Endothelial cell of umbilical vein (primary cell): ENCODE data around the gene C14orf119. TPM values are rescaled to one million over a fixed set of nuclear protein-coding genes. Genes with fewer than 3 reads are reported as not detected.

Experiments
- BruUV-seq: library from RNA; stranded (reverse); fragments of 400-500 nt; replicated peaks from 2 replicates; lab custom pipeline; 2021; lab: Mats Ljungman, UMichigan
- CTCF ChIA-PET: fragments of 300-600, 350-600 bp; sonication (Branson Sonifier 250); formaldehyde crosslinking; loops from one replicate; lab custom pipeline; 2021; ENCODE audit warnings: antibody characterized with exemption, inconsistent platforms; lab: Charles Lee
- POLR2A ChIA-PET: fragments of 300-600, 350-600 bp; sonication (Branson Sonifier 250); formaldehyde crosslinking; loops from one replicate; lab custom pipeline; 2021; ENCODE audit warnings: antibody characterized with exemption, inconsistent platforms; lab: Charles Lee
- DNase-seq: peaks from one replicate; pipeline ENCODE4 v3.0.0-alpha.2; 2011; ENCODE audit warnings: low read depth, low spot score
- FAIRE-seq: peaks from 2 replicates; lab custom pipeline; 2011; peaks lifted over from hg19 to GRCh38; lab: Jason Lieb, UNC
- H2AFZ ChIP-seq: 2 replicates; pipeline ENCODE4 v1.6.0; 2012; ENCODE audit warnings: low read depth, low read length, control low read depth, inconsistent platforms
- H3K27ac ChIP-seq: 2 replicates; pipeline ENCODE4 v1.5.1; 2011; ENCODE audit warnings: low read depth, mild to moderate bottlenecking, control low read depth, low read length, moderate library complexity; ENCODE audit not compliant: insufficient read depth
- H3K27me3 ChIP-seq, 2 experiments: 2 replicates each; pipeline versions ENCODE4 v1.6.0 to v1.6.1; 2011; ENCODE audit warnings: low read length in 2 of 2, mixed read lengths in 1 of 2; ENCODE audit not compliant: control insufficient read depth in 2 of 2, insufficient read depth in 2 of 2
- H3K36me3 ChIP-seq, 2 experiments: 2 replicates in 1 of 2; 3 replicates in 1 of 2; pipeline ENCODE4 v1.5.1; 2011; ENCODE audit warnings: low read length in 2 of 2, mild to moderate bottlenecking in 1 of 2, moderate library complexity in 1 of 2; ENCODE audit not compliant: control insufficient read depth in 2 of 2, insufficient read depth in 2 of 2; ENCODE audit errors: extremely low read depth in 1 of 2
- H3K4me1 ChIP-seq: 3 replicates; pipeline ENCODE4 v1.5.1; 2011; ENCODE audit warnings: mild to moderate bottlenecking, low read length; ENCODE audit not compliant: control insufficient read depth, insufficient read depth; ENCODE audit errors: extremely low read depth
- H3K4me2 ChIP-seq: 2 replicates; pipeline ENCODE4 v1.6.1; 2011; ENCODE audit warnings: low read length, control low read depth, mixed read lengths; ENCODE audit not compliant: insufficient read depth
- H3K4me3 ChIP-seq, 3 experiments: fragments of 200-600 bp in 1 of 3; sonication (generic), shearing (Covaris generic) in 1 of 3; replicated peaks in 1 of 3; 2 replicates each; pipeline ENCODE4 v1.5.1; 2011 to 2016; ENCODE audit warnings: control low read depth in 3 of 3, low read length in 3 of 3, mild to moderate bottlenecking in 2 of 3, inconsistent platforms in 1 of 3, low read depth in 1 of 3, moderate library complexity in 1 of 3; ENCODE audit not compliant: insufficient read depth in 1 of 3
- H3K79me2 ChIP-seq: 2 replicates; pipeline ENCODE4 v1.6.0; 2012; ENCODE audit warnings: low read length, inconsistent platforms; ENCODE audit not compliant: control insufficient read depth, insufficient read depth
- H3K9ac ChIP-seq: replicated peaks from 2 replicates; pipeline ENCODE3; 2011; ENCODE audit warnings: low read length, control low read depth; ENCODE audit not compliant: insufficient read depth; ENCODE audit errors: extremely low read depth
- H3K9me1 ChIP-seq: replicated peaks from 3 replicates; pipeline ENCODE4 v1.6.0; 2011; ENCODE audit warnings: mild to moderate bottlenecking, low read length; ENCODE audit not compliant: control insufficient read depth, insufficient read depth; ENCODE audit errors: extremely low read depth
- H3K9me3 ChIP-seq: replicated peaks from 2 replicates; pipeline ENCODE4 v1.5.1; 2012; ENCODE audit warnings: low read length, inconsistent platforms; ENCODE audit not compliant: control insufficient read depth, insufficient read depth
- H4K20me1 ChIP-seq: replicated peaks from 2 replicates; pipeline ENCODE3; 2011; ENCODE audit warnings: mild to moderate bottlenecking, low read length; ENCODE audit not compliant: control insufficient read depth, insufficient read depth; ENCODE audit errors: extremely low read depth
- CTCF ChIP-seq, 2 donors: IDR thresholded peaks; 1 replicate in 1 of 2; 2 replicates in 1 of 2; pipeline ENCODE4 v1.5.1; 2011; ENCODE audit warnings: low read length in 2 of 2, mild to moderate bottlenecking in 2 of 2, moderate library complexity in 2 of 2, control low read depth in 1 of 2, inconsistent platforms in 1 of 2, low read depth in 1 of 2; ENCODE audit not compliant: insufficient read depth in 1 of 2; ENCODE audit errors: extremely low read depth in 1 of 2
- EZH2 ChIP-seq: IDR thresholded peaks from 2 replicates; pipeline ENCODE4 v1.6.1; 2012; ENCODE audit warnings: borderline replicate concordance, low read depth, mild to moderate bottlenecking, moderate library complexity, low read length, inconsistent platforms; ENCODE audit not compliant: severe bottlenecking
- FOS ChIP-seq: IDR thresholded peaks from 2 replicates; pipeline ENCODE4 v1.6.1; 2011; ENCODE audit warnings: mild to moderate bottlenecking, low read length, moderate library complexity, borderline replicate concordance; ENCODE audit not compliant: insufficient read depth
- GATA2 ChIP-seq: IDR thresholded peaks from 2 replicates; pipeline ENCODE4 v1.7.0; 2011; ENCODE audit warnings: low read depth, mild to moderate bottlenecking, moderate library complexity, mixed read lengths, low read length; ENCODE audit not compliant: insufficient read length, insufficient read depth
- MAX ChIP-seq: IDR thresholded peaks from 2 replicates; pipeline ENCODE4 v1.6.1; 2011; ENCODE audit not compliant: insufficient read depth, insufficient read length
- MYC ChIP-seq: IDR thresholded peaks from one replicate; pipeline ENCODE4 v1.6.1; 2011; ENCODE audit warnings: mild to moderate bottlenecking, low read depth, low read length
- POLR2AphosphoS5 ChIP-seq: IDR thresholded peaks from 2 replicates; pipeline ENCODE4 v1.6.1; 2012; ENCODE audit warnings: low read depth, mild to moderate bottlenecking, control low read depth, low read length, moderate library complexity; ENCODE audit not compliant: insufficient read depth
- dilution Hi-C: fragments of 300-500 bp; cut with MboI; formaldehyde crosslinking; loops from one replicate; pipeline ENCODE4 v1.15.0; 2019; ENCODE audit warnings: low sequenced_read_pairs; ENCODE audit not compliant: extremely low pct_ligation_motif_present
- intact Hi-C: fragments of 100-400 bp; cut with micrococcal nuclease; formaldehyde crosslinking; loops from one replicate; pipeline ENCODE4 v1.10.0; 2022
- polyA plus RNA-seq, 4 experiments: library from polyadenylated mRNA; depleted of rRNA in 3 of 4; stranded (reverse) in 3 of 4; unstranded in 1 of 4; fragments of >200 nt; gene quantifications; 2 replicates each; pipeline versions ENCODE4 v1.2.1 to v1.2.3, GENCODE V29; 2011 to 2012; ENCODE audit warnings: missing spikeins in 1 of 4
- total RNA-seq: library from RNA; stranded (reverse); gene quantifications from 2 replicates; pipeline ENCODE4 v1.2.3, GENCODE V29; 2021

The C14orf119 gene
- total and polyA plus RNA-seq, 2 donors (not counting 3 experiments of a cell fraction or from before 2014, with no cell fraction given) = 58.3 to 60.5 TPM

GRCh38 chr14:23070262-23071129, 24.8 kb upstream of the C14orf119 start:
- H3K27ac ChIP-seq = peak overlapping the region; percentile 79
- peaks cover 4% of the 10 kb centered on the region for H4K20me1 ChIP-seq
- DNase-seq = no peak
- H3K4me3 ChIP-seq = peak overlapping the region; percentile 49 to 94 (median 88)
- BruUV-seq = no TSS peak
- TF ChIP-seq FOS = no peak
- no peak for TF ChIP-seq CTCF (IDR thresholded peaks at IDR 0.05; ENCODE audit: extremely low read depth in 1 of 2, insufficient read depth in 1 of 2, low read depth in 1 of 2, low read length in 2 of 2)
- no peak for TF ChIP-seq GATA2
- TF ChIP-seq MAX = no peak
- no peak for TF ChIP-seq EZH2
- no peak for TF ChIP-seq POLR2AphosphoS5
- TF ChIP-seq MYC = no peak
- FAIRE-seq = peak; percentile 18
- H3K36me3 ChIP-seq = peaks cover 32% of the 10 kb centered on the region in 2 experiments
- peak overlapping the region; percentile 92 for H3K9ac ChIP-seq
- CTCF ChIA-PET = interaction anchor here (1.0 to 3.2 kb wide), 13 partner anchors 8 to 88 kb away, joined by 3 to 21 read pairs (median 6); partner anchors contain the start of genes ACIN1 and C14orf119
- H3K27me3 ChIP-seq = no peaks in the 10 kb centered on the region
- peaks cover 26% of the 10 kb centered on the region for H3K4me1 ChIP-seq
- H2AFZ ChIP-seq = no peak overlapping the region
- no peaks in the 10 kb centered on the region for H3K9me1 ChIP-seq
- intact Hi-C loops (no loop called here), dilution Hi-C loops (no loop called here)
- peak overlapping the region; percentile 95 for H3K4me2 ChIP-seq
- H3K79me2 ChIP-seq = peaks cover 52% of the 10 kb centered on the region
- POLR2A ChIA-PET = interaction anchor here (1.3 to 1.5 kb wide), 2 partner anchors 8 to 13 kb away, joined by 3 to 8 read pairs; no protein-coding TSS in a partner anchor
- H3K9me3 ChIP-seq = no peaks in the 10 kb centered on the region
